ENCODE results near the gene BSDC1.
"Not testable (repeated sequence)": the region's sequence is repeated elsewhere in the genome, so short reads cannot be mapped to it uniquely, and the experiment has no call there.

The BSDC1 gene

GRCh38 chr1:32394141-32394889 is at the start of gene BSDC1:
TSS of gene BSDC1 (minus strand) at chr1:32394441. CDS start at chr1:32394414, 27 bp downstream.
- peak; percentile 96 to 97 for DNase-seq (ENCODE audit: low read depth in 1 of 2, low spot score in 1 of 2)

DNA sequence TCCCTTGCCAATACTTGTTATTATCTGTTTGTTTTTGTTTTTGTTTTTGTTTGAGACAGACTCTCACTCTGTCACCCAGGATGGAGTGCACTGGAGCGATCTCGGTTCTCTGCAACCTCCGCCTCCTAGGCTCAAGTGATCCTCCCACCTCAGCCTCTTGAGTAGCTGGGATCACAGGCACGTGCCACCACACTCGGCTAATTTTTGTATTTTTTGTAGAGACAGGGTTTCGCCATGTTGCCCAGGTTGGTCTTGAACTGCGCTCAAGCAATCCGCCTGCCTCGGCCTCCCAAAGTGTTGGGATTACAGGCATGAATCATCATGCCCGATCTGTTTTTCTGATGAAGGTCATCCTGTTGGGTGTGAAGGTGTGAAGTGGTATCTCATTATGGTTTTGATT is 47.2 kb upstream of the BSDC1 start:
- DNase-seq (ENCODE audit: low read depth in 1 of 2, low spot score in 1 of 2): not testable (repeated sequence)

DNA sequence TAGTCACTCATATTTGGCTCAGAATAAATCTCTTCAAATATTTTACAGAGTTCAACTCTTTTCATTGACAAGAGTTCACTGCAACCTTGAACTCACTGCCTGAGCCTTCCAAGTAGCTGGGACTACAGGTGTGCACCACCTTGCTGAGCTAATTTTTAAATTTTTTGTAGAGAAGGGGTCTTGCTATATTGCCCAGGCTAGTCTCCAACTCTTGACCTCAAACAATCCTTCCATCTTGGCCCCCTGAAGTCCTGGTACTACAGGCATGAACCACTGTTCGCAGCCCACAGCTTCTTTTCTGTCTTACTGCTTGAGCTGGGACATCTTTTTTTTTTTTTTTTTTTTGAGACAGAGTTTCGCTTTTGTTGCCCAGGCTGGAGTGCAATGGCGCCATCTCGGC is 44.5 kb upstream of the BSDC1 start:
- DNase-seq (ENCODE audit: low read depth in 1 of 2, low spot score in 1 of 2): not testable (repeated sequence)

GRCh38 chr1:32438136-32438535 is 43.9 kb upstream of the BSDC1 start:
- DNase-seq (ENCODE audit: low read depth in 1 of 2, low spot score in 1 of 2): no peak

- no peak for DNase-seq (ENCODE audit: low read depth in 1 of 2, low spot score in 1 of 2)
Measured at GRCh38 chr1:32431736-32432400, 37.6 kb upstream of the BSDC1 start.

- DNase-seq (ENCODE audit: low read depth in 1 of 2, low spot score in 1 of 2): no peak
Measured at GRCh38 chr1:32427264-32427963, 33.2 kb upstream of the BSDC1 start.

- no peak for DNase-seq (ENCODE audit: low read depth in 1 of 2, low spot score in 1 of 2)
Measured at GRCh38 chr1:32426489-32427255, 32.4 kb upstream of the BSDC1 start.

- DNase-seq (ENCODE audit: low read depth in 1 of 2, low spot score in 1 of 2): no peak
Measured at GRCh38 chr1:32421775-32422174, 27.5 kb upstream of the BSDC1 start.

DNA sequence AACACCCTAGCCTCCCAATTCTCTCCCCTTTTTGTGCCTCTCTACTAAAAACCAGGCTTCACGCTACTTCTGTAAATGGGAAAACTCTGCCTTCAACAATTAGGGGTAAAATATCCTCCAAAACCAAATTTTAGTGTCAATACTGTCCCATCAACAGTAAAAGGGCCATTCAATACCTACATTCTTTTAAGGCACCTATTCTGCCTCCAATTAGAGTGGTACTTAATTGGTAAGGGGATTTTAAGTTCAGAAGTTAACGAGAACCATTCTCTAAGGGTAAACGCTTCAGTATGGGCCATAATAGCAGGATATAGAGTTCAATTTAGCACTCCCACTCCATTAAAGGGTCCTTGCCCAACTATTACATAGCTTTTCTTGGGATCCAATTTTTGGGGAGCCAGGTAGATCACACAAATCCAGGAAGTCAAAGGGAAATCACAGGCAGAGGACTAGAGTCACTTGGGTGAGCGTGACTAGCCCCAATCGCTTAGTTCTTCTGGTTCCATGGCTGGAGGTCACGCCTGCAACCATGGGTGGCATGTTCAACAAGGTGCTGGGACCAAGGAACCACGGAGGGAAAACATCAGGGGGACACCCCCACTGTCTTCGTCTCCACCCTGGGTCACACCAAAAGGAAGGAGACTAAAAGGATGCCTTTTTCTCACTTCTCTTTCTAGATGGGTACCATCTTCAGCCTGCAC is 20.1 kb upstream of the BSDC1 start:
- DNase-seq (ENCODE audit: low read depth in 1 of 2, low spot score in 1 of 2): no peak

GRCh38 chr1:32413507-32414185 is 19.4 kb upstream of the BSDC1 start:
- DNase-seq (ENCODE audit: low read depth in 1 of 2, low spot score in 1 of 2): peak; percentile 32 to 54

- no peak for DNase-seq (ENCODE audit: low read depth in 1 of 2, low spot score in 1 of 2)
Measured at GRCh38 chr1:32411261-32411660, 17.0 kb upstream of the BSDC1 start.

DNA sequence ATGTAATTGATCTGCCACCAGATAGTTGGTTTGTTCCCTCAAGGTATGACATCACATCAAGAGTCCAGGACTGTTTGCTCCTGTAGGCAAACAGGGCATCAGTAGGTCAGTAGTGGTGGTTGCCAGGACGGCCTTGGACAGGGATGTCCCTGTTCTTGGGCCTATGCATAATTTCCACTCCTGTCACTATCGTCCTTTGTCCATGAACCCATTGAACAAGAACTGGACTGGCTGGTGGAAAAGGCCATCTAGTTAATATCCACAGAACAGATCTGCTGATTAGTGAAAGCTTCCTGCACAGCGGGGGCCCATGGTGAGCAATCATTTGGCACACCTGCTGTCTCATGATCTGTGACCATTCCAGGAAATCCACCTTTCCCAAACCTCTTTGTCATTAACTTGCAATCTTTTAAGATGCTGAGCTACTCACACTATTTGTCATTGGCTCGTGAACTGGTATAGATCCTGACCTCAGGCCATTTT is 12.4 kb upstream of the BSDC1 start:
- no peak for DNase-seq (ENCODE audit: low read depth in 1 of 2, low spot score in 1 of 2)

- no peak for DNase-seq (ENCODE audit: low read depth in 1 of 2, low spot score in 1 of 2)
Measured at GRCh38 chr1:32405672-32406467, 11.6 kb upstream of the BSDC1 start.

- DNase-seq (ENCODE audit: low read depth in 1 of 2, low spot score in 1 of 2): no peak
Measured at GRCh38 chr1:32404946-32405345, 10.7 kb upstream of the BSDC1 start.

DNA sequence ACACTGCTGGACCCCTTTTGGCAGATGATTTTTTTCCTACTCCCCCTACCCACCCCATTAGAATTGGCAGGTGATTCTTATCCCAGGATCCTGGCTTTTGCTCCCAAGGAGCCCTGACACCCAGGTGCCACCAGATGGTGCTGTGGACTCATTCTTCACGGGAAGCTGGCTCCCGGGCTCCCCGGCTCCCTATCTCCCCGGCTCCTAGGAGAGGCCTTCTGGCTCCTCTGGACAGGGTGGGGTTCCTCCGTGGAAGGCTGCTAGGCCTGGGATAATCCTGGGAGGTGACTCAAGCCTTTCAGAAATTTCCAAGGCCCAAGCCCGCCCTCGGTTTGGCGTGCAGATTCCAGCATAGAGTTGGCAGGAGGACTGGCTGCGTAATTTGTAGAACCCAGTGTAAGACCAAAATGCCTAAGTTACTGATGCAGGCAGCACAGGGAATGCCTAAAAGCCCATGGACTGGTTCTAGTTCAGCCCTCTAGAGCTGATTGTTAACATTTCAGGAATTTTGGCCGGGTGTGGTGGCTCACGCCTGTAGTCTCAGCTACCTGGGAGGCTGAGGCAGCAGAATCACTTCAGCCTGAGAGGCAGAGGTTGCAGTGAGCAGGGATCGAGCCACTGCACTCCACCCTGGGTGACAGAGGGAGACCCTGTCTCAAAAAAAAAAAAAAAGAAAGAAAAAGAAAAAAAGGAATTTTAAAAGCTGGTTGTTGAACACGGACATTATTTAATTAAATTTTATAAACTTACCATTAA is 6.8 kb upstream of the BSDC1 start:
- DNase-seq (ENCODE audit: low read depth in 1 of 2, low spot score in 1 of 2): peak; percentile 17 to 18

- no peak for DNase-seq (ENCODE audit: low read depth in 1 of 2, low spot score in 1 of 2)
Measured at GRCh38 chr1:32399843-32400242, 5.6 kb upstream of the BSDC1 start.

DNA sequence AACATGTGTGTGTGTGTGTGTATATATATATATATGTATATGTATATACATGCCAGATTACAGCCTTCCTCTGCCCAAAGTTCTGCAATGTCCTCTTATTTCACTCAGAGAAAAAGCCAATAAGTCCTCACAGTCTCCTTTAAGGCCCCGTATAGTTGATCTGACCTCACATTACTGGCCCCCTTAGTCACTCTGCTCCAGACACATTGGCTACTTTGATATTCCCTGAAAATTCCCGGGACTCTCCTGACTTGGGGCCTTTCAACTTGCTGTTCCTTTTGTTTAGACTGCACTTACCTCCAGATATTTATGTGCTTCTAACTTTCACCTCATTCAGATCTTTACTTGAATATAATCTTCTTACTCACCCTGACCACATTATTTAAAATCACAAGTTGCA is 4.2 kb upstream of the BSDC1 start:
- DNase-seq (ENCODE audit: low read depth in 1 of 2, low spot score in 1 of 2): no peak

DNA sequence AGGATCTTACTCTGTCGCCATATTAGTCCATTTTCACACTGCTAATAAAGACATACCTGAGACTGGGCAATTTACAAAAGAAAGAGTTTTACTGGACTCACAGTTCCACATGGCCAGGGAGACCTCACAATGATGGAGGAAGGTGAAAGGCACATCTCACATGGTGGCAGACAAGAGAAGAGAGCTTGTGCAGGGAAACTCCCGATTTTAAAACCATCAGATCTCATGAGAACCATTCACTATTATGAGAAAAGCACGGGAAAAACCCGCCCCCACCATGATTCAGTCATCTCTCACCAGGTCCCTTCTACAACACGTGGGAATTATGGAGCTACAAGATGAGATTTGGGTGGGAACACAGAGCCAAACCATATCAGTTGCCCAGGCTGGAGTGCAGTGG is 2.3 kb upstream of the BSDC1 start:
- DNase-seq (ENCODE audit: low read depth in 1 of 2, low spot score in 1 of 2): not testable (repeated sequence)
